ENCODE data around the gene KRT83. TPM values are rescaled to one million over a fixed set of nuclear protein-coding genes. Genes with fewer than 3 reads are reported as not detected.

Gene KRT83
- total RNA-seq, 4 donors from 2014 or later = not detected

DNA sequence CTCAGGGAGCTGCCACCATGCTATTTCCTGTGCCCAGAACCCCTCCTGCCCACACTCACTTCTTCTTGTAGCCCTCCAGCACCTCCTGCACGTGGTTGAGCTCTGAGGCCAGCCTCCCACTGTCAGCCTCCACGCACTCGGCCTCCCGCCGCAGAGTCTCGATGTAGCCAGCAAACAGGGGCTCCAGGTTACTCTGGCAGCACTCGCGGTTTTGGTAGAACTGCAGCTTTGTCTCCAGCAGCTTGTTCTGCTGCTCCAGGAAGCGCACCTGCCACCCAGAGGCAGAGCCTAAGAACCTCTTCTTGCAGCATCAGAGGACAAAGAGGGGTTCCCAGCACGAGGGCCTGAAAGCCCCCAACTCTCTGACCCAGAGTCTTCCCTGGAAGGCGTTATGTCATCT, 2.1 kb downstream of the KRT83 start:
- Histone ChIP-seq H3K4me3 (no peak overlapping the region), H3K4me1 (no peaks in the 10 kb centered on the region), H3K9me3 (no peaks in the 10 kb centered on the region), H3K27ac (no peak overlapping the region), H3K36me3 (no peaks in the 10 kb centered on the region), H3K27me3 (peaks cover 0 to 61% (median 0%) of the 10 kb centered on the region in 4 donors)
- TF ChIP-seq, protein P1, sequence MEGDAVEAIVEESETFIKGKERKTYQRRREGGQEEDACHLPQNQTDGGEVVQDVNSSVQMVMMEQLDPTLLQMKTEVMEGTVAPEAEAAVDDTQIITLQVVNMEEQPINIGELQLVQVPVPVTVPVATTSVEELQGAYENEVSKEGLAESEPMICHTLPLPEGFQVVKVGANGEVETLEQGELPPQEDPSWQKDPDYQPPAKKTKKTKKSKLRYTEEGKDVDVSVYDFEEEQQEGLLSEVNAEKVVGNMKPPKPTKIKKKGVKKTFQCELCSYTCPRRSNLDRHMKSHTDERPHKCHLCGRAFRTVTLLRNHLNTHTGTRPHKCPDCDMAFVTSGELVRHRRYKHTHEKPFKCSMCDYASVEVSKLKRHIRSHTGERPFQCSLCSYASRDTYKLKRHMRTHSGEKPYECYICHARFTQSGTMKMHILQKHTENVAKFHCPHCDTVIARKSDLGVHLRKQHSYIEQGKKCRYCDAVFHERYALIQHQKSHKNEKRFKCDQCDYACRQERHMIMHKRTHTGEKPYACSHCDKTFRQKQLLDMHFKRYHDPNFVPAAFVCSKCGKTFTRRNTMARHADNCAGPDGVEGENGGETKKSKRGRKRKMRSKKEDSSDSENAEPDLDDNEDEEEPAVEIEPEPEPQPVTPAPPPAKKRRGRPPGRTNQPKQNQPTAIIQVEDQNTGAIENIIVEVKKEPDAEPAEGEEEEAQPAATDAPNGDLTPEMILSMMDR (IDR thresholded peaks at IDR 0.05) = no peak
- TF ChIP-seq POLR2A (IDR thresholded peaks at IDR 0.05) = no peak
- no peak for DNase-seq
- intact Hi-C loops (cut with DNase I) = no loop called here
- WGBS, 2 donors = 39 to 71% methylated on average over 2 to 6 of the region's 11 CpGs

- Histone ChIP-seq H3K4me3 (no peak overlapping the region), H3K27me3 (peaks cover 0 to 66% (median 0%) of the 10 kb centered on the region in 4 donors), H3K27ac (no peak overlapping the region), H3K4me1 (no peaks in the 10 kb centered on the region), H3K36me3 (no peaks in the 10 kb centered on the region), H3K9me3 (no peaks in the 10 kb centered on the region)
- 87 to 97% methylated on average over 9 to 10 of the region's 11 CpGs for WGBS, 2 donors
- TF ChIP-seq POLR2A (IDR thresholded peaks at IDR 0.05) = no peak
- TF ChIP-seq, protein P1 (IDR thresholded peaks at IDR 0.05) = no peak
- DNase-seq = no peak
- intact Hi-C loops (cut with DNase I) = no loop called here
These were observed 2.8 kb downstream of the KRT83 start for GRCh38 chr12:52318241-52318990.

DNA sequence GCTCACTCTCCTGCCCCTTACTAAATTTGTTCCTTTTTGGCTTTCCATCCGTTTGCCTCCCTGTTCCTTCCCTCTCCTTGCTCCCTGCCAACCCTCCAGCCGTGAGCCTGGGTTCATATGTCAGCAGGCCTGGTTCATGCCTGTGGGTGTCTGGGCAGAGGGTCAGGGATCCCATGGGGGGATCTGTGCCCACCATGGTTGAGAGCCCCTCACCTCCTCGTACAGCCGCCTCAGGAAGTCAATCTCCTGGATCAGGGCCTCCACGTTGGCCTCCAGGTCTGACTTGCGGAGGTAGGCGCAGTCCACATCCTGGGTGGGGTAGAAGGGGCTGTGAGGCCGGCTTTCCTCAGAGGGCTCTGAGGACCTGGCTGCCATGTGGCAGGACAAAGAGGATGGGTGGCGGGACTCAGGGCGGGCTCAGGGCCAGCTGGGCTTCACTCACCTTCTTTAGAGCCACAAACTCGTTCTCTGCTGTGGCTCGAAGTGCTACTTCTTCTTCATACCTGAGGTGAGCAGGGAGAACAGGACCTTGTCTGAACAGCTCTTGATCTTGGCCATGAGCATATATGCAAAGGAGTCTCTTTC, 3.6 kb downstream of the KRT83 start:
- TF ChIP-seq, protein P1 (IDR thresholded peaks at IDR 0.05) = no peak
- no peak for TF ChIP-seq POLR2A (IDR thresholded peaks at IDR 0.05)
- H3K9me3 ChIP-seq = no peaks in the 10 kb centered on the region
- WGBS, 2 donors = 76 to 84% methylated on average over 3 to 4 of the region's 12 CpGs
- no peak overlapping the region for H3K4me3 ChIP-seq
- intact Hi-C loops (cut with DNase I) = no loop called here
- peaks cover 0 to 66% (median 0%) of the 10 kb centered on the region in 4 donors for H3K27me3 ChIP-seq
- no peaks in the 10 kb centered on the region for H3K4me1 ChIP-seq
- no peak overlapping the region for H3K27ac ChIP-seq
- no peaks in the 10 kb centered on the region for H3K36me3 ChIP-seq
- DNase-seq = no peak

DNA sequence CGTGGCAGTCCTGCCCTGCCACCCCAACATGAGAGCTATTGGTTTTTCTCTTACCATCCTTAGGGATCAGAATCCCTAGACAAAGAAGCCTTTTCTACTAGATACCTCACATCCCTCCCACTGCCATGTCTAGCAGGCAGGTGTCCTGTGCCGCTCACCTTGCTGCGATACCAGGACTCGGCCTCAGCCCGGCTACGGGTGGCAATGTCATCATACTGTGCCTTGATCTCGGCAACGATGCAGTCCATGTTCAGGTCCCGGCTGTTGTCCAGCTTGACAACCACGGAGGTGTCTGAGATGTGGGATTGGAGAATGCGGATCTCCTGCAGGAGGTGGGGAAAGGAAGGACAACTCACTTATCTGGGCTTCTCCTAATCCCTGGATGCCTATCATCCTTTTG, 4.5 kb downstream of the KRT83 start:
- no peaks in the 10 kb centered on the region for H3K4me1 ChIP-seq
- 84 to 87% methylated on average over 4 to 11 of the region's 11 CpGs for WGBS, 2 donors
- H3K9me3 ChIP-seq = no peaks in the 10 kb centered on the region
- intact Hi-C loops (cut with DNase I) = no loop called here
- no peak overlapping the region for H3K4me3 ChIP-seq
- peaks cover 0 to 67% (median 0%) of the 10 kb centered on the region in 4 donors for H3K27me3 ChIP-seq
- no peak overlapping the region for H3K27ac ChIP-seq
- H3K36me3 ChIP-seq = no peaks in the 10 kb centered on the region
- TF ChIP-seq, protein P1 (IDR thresholded peaks at IDR 0.05) = no peak
- no peak for DNase-seq

- Histone ChIP-seq H3K9me3 (no peaks in the 10 kb centered on the region), H3K4me3 (no peak overlapping the region), H3K4me1 (no peaks in the 10 kb centered on the region), H3K36me3 (no peaks in the 10 kb centered on the region), H3K27ac (no peak overlapping the region), H3K27me3 (peaks cover 0 to 67% (median 0%) of the 10 kb centered on the region in 4 donors)
- intact Hi-C loops (cut with DNase I) = no loop called here
- 64 to 83% methylated on average over 2 to 6 of the region's 9 CpGs for WGBS, 2 donors
- no peak for TF ChIP-seq POLR2A (IDR thresholded peaks at IDR 0.05)
- TF ChIP-seq, protein P1 (IDR thresholded peaks at IDR 0.05) = no peak
- no peak for DNase-seq
These were observed 4.9 kb downstream of the KRT83 start for GRCh38 chr12:52316290-52316689.
